GM18498 (cell line): ENCODE measurements around the gene CCDC85C.

ENCODE experiments used
- ATAC-seq: cut with Tn5 transposase; IDR thresholded peaks from one replicate; pipeline ENCODE4 v1.9.1; 2021; ENCODE audit warnings: mild to moderate bottlenecking, moderate library complexity; ENCODE audit not compliant: unreplicated experiment

The CCDC85C gene

GRCh38 chr14:99514552-99515300, 89.3 kb downstream of the CCDC85C start:
- ATAC-seq: no peak

GRCh38 chr14:99513946-99514551, 90.0 kb downstream of the CCDC85C start:
- ATAC-seq: no peak

GRCh38 chr14:99513183-99513694, 90.8 kb downstream of the CCDC85C start:
- ATAC-seq: no peak

GRCh38 chr14:99512571-99513182, 91.3 kb downstream of the CCDC85C start:
- no peak for ATAC-seq

- no peak for ATAC-seq
Observed at GRCh38 chr14:99512110-99512449, 91.9 kb downstream of the CCDC85C start.

- ATAC-seq: no peak
Observed at GRCh38 chr14:99511421-99512109, 92.4 kb downstream of the CCDC85C start.

- ATAC-seq: no peak
Observed at GRCh38 chr14:99510556-99511139, 93.4 kb downstream of the CCDC85C start.

GRCh38 chr14:99509871-99510555, 94.0 kb downstream of the CCDC85C start:
- no peak for ATAC-seq

GRCh38 chr14:99508896-99509629, 94.9 kb downstream of the CCDC85C start:
- ATAC-seq: no peak

GRCh38 chr14:99507860-99508640, 96.0 kb downstream of the CCDC85C start:
- no peak for ATAC-seq

- ATAC-seq: no peak
Observed at GRCh38 chr14:99506276-99506675, 97.7 kb downstream of the CCDC85C start.

GRCh38 chr14:99505089-99505488, 98.9 kb downstream of the CCDC85C start:
- no peak for ATAC-seq

GRCh38 chr14:99503848-99504453, 100.1 kb downstream of the CCDC85C start:
- ATAC-seq: no peak

GRCh38 chr14:99502989-99503421, 101.0 kb downstream of the CCDC85C start:
- no peak for ATAC-seq

- ATAC-seq: no peak
Observed at GRCh38 chr14:99497894-99498293, 106.1 kb downstream of the CCDC85C start.

GRCh38 chr14:99497341-99497740, 106.7 kb downstream of the CCDC85C start:
- ATAC-seq: no peak

- ATAC-seq: no peak
Observed at GRCh38 chr14:99484106-99484505, 119.9 kb downstream of the CCDC85C start.

- ATAC-seq: no peak
Observed at GRCh38 chr14:99481745-99482099, 122.3 kb downstream of the CCDC85C start.
